Dendritic cell treated with granulocyte-macrophage colony-stimulating factor and Interleukin-4, amounts not matched to agents 40 ng/mL and 50 ng/mL, for 4 days (primary cell): Measurements from ENCODE around the gene ORMDL2.
"Not testable (repeated sequence)": the region's sequence is repeated elsewhere in the genome, so short reads cannot be mapped to it uniquely, and the experiment has no call there.

Source experiments
- H3K27ac Mint-ChIP-seq: one replicate; pipeline ENCODE4 v1.8.0; 2022; ENCODE audit warnings: mild to moderate bottlenecking, mixed read lengths
- H3K27me3 Mint-ChIP-seq: one replicate; pipeline ENCODE4 v1.8.0; 2022; ENCODE audit warnings: mild to moderate bottlenecking, mixed read lengths
- H3K36me3 Mint-ChIP-seq: one replicate; pipeline ENCODE4 v1.8.0; 2022; ENCODE audit warnings: low read depth, mixed read lengths
- H3K4me1 Mint-ChIP-seq: one replicate; pipeline ENCODE4 v1.8.0; 2022; ENCODE audit warnings: low read depth, mixed read lengths
- H3K4me3 Mint-ChIP-seq: one replicate; pipeline ENCODE4 v1.8.0; 2022; ENCODE audit warnings: mild to moderate bottlenecking, moderate library complexity, mixed read lengths
- H3K9me3 Mint-ChIP-seq: one replicate; pipeline ENCODE4 v1.8.0; 2022; ENCODE audit warnings: mixed read lengths
- intact Hi-C: fragments of 100-400 bp; cut with micrococcal nuclease; formaldehyde crosslinking; loops from one replicate; pipeline ENCODE4 v1.15.0; 2022

ORMDL2 gene

DNA sequence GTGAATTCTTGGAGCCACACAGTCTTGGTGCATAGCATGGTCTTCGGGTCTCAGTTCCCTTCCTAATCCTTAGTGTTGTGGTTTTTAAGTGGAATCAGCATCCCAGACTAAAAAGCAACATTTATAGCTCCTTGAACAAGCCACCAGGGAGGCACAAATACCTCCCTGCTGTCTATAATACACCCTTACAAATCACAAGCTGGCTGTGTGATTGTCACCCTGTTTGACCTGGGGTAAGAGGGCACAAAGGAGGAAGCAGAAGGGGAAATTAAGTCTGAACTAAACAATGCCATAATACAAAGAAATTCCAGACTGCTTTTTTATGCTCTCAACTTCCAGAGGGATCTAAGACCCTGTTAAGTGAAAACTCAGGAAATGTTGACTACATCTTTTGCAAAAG lies 32.6 kb downstream of the ORMDL2 start:
- Mint-ChIP-seq H3K4me1 (peaks cover 54% of the 10 kb centered on the region), H3K27ac (peak overlapping the region; percentile 99), H3K9me3 (no peaks in the 10 kb centered on the region), H3K27me3 (no peaks in the 10 kb centered on the region), H3K36me3 (no peaks in the 10 kb centered on the region), H3K4me3 (no peak overlapping the region)
- intact Hi-C loops, result loop anchor here (2.0 kb wide), 1 partner anchor 76 kb away; the partner anchor contains the start of gene PYM1

DNA sequence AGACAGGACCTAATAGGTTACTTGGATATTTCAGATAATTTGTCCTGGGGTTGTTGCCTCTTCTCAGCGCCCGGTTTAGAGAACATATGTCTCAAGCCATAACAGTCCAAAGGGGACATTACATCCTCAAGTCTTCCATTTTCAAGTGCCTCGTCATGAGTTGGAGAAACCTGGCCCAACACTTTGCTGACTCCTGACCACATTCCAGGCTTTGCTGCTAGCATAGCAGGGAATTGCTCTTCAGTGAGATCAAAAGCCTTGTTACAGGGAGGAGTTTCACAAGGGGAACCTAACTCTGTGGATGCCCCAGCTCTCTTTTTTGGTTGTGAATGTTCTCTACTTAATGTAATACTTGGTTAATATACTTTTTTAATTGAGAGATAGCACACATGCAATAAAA lies 33.1 kb downstream of the ORMDL2 start:
- H3K4me3 Mint-ChIP-seq, result no peak overlapping the region
- H3K9me3 Mint-ChIP-seq, result no peaks in the 10 kb centered on the region
- no peaks in the 10 kb centered on the region for H3K36me3 Mint-ChIP-seq
- intact Hi-C loops, result loop anchor here (2.0 kb wide), 1 partner anchor 76 kb away; the partner anchor contains the start of gene PYM1
- peak overlapping the region; percentile 99 for H3K27ac Mint-ChIP-seq
- peaks cover 49% of the 10 kb centered on the region for H3K4me1 Mint-ChIP-seq
- H3K27me3 Mint-ChIP-seq, result no peaks in the 10 kb centered on the region

DNA sequence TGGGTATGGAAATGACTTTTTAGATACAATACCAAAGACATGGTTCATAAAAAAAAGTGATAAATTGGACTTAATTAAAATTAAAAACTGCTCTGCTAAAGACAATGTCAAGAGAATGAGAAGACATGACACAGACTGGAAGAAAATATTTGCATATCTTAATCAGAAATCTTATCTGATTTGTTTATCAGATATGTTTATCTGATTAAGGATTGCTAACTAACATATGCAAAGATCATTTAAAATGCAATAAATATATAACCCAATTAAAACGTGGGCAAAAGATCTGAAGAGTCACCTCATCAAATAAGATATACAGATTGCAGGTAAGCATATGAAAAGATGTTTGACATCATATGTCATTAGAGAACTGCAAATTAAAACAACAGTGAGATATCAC lies 34.9 kb downstream of the ORMDL2 start:
- Mint-ChIP-seq H3K27ac (no peak overlapping the region), H3K36me3 (no peaks in the 10 kb centered on the region), H3K27me3 (no peaks in the 10 kb centered on the region), H3K4me1 (peaks cover 30% of the 10 kb centered on the region), H3K4me3 (no peak overlapping the region), H3K9me3 (no peaks in the 10 kb centered on the region)
- intact Hi-C loops, result no loop called here

GRCh38 chr12:55861396-55861795 lies 43.6 kb downstream of the ORMDL2 start:
- Mint-ChIP-seq H3K9me3 (peaks cover 8% of the 10 kb centered on the region), H3K4me3 (no peak overlapping the region), H3K27me3 (no peaks in the 10 kb centered on the region), H3K27ac (no peak overlapping the region), H3K4me1 (no peaks in the 10 kb centered on the region), H3K36me3 (no peaks in the 10 kb centered on the region)
- intact Hi-C loops, result no loop called here

GRCh38 chr12:55861871-55862270 lies 44.0 kb downstream of the ORMDL2 start:
- H3K4me3 Mint-ChIP-seq, result no peak overlapping the region
- H3K27ac Mint-ChIP-seq, result no peak overlapping the region

DNA sequence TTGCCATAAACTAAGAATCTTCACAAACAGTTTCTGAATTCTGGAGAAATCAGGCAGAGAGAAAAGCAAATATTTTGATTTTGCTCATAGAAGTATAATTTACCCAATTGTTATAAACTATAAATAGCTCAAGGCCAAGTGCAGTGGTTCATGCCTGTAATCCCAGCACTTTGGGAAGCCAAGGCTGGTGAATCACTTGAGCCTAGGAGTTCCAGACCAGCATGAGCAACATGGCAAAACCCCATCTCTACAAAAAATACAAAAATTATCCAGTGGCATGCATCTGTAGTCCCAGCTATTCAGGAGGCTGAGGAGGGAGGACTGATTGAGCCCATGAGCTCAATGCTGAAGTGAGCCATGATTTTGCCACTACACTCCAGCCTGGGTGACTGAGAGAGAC lies 44.4 kb downstream of the ORMDL2 start:
- Mint-ChIP-seq H3K4me1 (no peaks in the 10 kb centered on the region), H3K4me3 (no peak overlapping the region), H3K9me3 (peaks cover 8% of the 10 kb centered on the region), H3K27me3 (no peaks in the 10 kb centered on the region), H3K36me3 (no peaks in the 10 kb centered on the region), H3K27ac (no peak overlapping the region)
- intact Hi-C loops, result no loop called here

More at GRCh38 chr12:55861871-55862270, 44.0 kb downstream of the ORMDL2 start:
- H3K36me3 Mint-ChIP-seq, result no peaks in the 10 kb centered on the region
- peaks cover 8% of the 10 kb centered on the region for H3K9me3 Mint-ChIP-seq
- intact Hi-C loops, result no loop called here
- no peaks in the 10 kb centered on the region for H3K4me1 Mint-ChIP-seq
- no peaks in the 10 kb centered on the region for H3K27me3 Mint-ChIP-seq

GRCh38 chr12:55862931-55863330 lies 45.1 kb downstream of the ORMDL2 start:
- not testable (repeated sequence) for H3K27ac Mint-ChIP-seq

GRCh38 chr12:55865327-55865726 lies 47.5 kb downstream of the ORMDL2 start:
- Mint-ChIP-seq H3K9me3 (peaks cover 8% of the 10 kb centered on the region), H3K4me1 (no peaks in the 10 kb centered on the region), H3K36me3 (no peaks in the 10 kb centered on the region), H3K27me3 (no peaks in the 10 kb centered on the region), H3K27ac (no peak overlapping the region), H3K4me3 (no peak overlapping the region)
- intact Hi-C loops, result no loop called here

More at GRCh38 chr12:55862931-55863330, 45.1 kb downstream of the ORMDL2 start:
- H3K4me3 Mint-ChIP-seq, H3K4me1 Mint-ChIP-seq, H3K36me3 Mint-ChIP-seq, intact Hi-C loops, H3K27me3 Mint-ChIP-seq, H3K9me3 Mint-ChIP-seq: not testable (repeated sequence)

DNA sequence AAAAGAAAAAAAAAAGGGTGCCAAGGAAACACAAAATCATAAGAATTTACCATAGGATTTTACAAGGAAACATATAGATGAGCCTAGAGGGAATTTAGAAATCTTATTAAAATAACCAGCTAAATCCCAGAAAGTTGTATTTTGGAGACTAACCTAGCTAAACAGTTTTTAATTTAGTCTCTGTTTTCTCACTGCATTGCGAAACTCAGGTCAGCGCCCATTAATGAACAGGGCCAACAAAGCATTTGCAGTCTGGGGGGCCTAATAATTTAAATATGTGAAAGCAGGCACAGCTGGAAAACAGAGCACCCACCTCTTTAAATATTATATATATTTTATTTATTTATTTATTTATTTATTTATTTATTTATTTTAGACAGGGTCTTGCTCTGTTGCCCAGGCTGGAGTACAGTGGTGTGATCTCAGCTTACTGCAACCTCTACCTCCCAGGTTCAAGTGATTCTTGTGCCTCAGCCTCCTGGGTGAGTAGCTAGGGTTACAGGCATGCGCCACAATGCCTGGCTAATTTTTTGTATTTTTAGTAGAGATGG lies 48.7 kb downstream of the ORMDL2 start:
- H3K9me3 Mint-ChIP-seq, H3K36me3 Mint-ChIP-seq: not testable (repeated sequence)

More for the DNA sequence above, 48.7 kb downstream of the ORMDL2 start:
- H3K27ac Mint-ChIP-seq, H3K4me1 Mint-ChIP-seq, intact Hi-C loops, H3K4me3 Mint-ChIP-seq, H3K27me3 Mint-ChIP-seq: not testable (repeated sequence)
